OCI-LY1 (cell line): ENCODE measurements around the gene SIGLEC5.
A peak's percentile ranks its signal among the peaks of the same experiment; 100 is the strongest.

Experiments used
- H2AFZ ChIP-seq: fragments of 200-600 bp; sonication (generic), shearing (Covaris generic); 2 replicates; pipeline ENCODE4 v1.6.0; 2014; ENCODE audit warnings: antibody characterized with exemption, mild to moderate bottlenecking, low read length
- H3F3A ChIP-seq: fragments of 200-600 bp; sonication (generic), shearing (Covaris generic); 2 replicates; pipeline ENCODE4 v1.6.0; 2014; ENCODE audit warnings: mild to moderate bottlenecking, antibody characterized with exemption, low read length, moderate library complexity; ENCODE audit not compliant: insufficient read depth
- H3K27ac ChIP-seq: fragments of 200-600 bp; sonication (generic); 2 replicates; pipeline ENCODE4 v1.5.1; 2014; ENCODE audit warnings: low read length, mixed run types, mild to moderate bottlenecking, low read depth; ENCODE audit not compliant: poor library complexity, severe bottlenecking
- H3K27me3 ChIP-seq: fragments of 200-600 bp; sonication (generic); 2 replicates; pipeline ENCODE4 v1.6.0; 2014; ENCODE audit warnings: antibody characterized with exemption, mild to moderate bottlenecking, low read length, moderate library complexity; ENCODE audit not compliant: insufficient read depth
- H3K36me3 ChIP-seq: fragments of 200-600 bp; sonication (generic); 2 replicates; pipeline ENCODE4 v1.6.1; 2014; ENCODE audit warnings: mild to moderate bottlenecking, antibody characterized with exemption, low read length, moderate library complexity, mixed read lengths; ENCODE audit not compliant: insufficient read depth
- H3K4me1 ChIP-seq: fragments of 200-600 bp; sonication (generic); 2 replicates; pipeline ENCODE4 v1.5.1; 2014; ENCODE audit warnings: mild to moderate bottlenecking, low read length, moderate library complexity; ENCODE audit not compliant: insufficient read depth, severe bottlenecking
- H3K4me2 ChIP-seq: fragments of 200-600 bp; sonication (generic), shearing (Covaris generic); 2 replicates; pipeline ENCODE4 v1.6.1; 2014; ENCODE audit warnings: low read length
- H3K4me3 ChIP-seq: fragments of 200-600 bp; sonication (generic); 2 replicates; pipeline ENCODE4 v1.5.1; 2014; ENCODE audit warnings: low read length, low read depth, mild to moderate bottlenecking, mixed read lengths; ENCODE audit not compliant: poor library complexity, severe bottlenecking
- H3K79me2 ChIP-seq: fragments of 200-600 bp; shearing (Covaris generic); 2 replicates; pipeline ENCODE4 v1.6.1; 2016; ENCODE audit warnings: mixed run types, low read length, mixed read lengths; ENCODE audit not compliant: insufficient read depth
- H3K9ac ChIP-seq: fragments of 200-600 bp; sonication (generic), shearing (Covaris generic); 2 replicates; pipeline ENCODE4 v1.6.1; 2014; ENCODE audit warnings: mild to moderate bottlenecking, low read length, mixed read lengths
- H3K9me2 ChIP-seq: fragments of 200-600 bp; sonication (generic), shearing (Covaris generic); 2 replicates; pipeline ENCODE4 v1.6.1; 2014; ENCODE audit warnings: low read depth, mild to moderate bottlenecking, low read length, mixed read lengths
- H3K9me3 ChIP-seq: fragments of 200-600 bp; shearing (Covaris generic); 2 replicates; pipeline ENCODE4 v1.6.1; 2014; ENCODE audit warnings: low read length, mixed read lengths
- H4K20me1 ChIP-seq: fragments of 200-600 bp; sonication (generic), shearing (Covaris generic); 2 replicates; pipeline ENCODE4 v1.6.0; 2016; ENCODE audit warnings: mild to moderate bottlenecking, low read length; ENCODE audit not compliant: insufficient read depth
- EZH2 ChIP-seq: fragments of 200-600 bp; sonication (generic), shearing (Covaris generic); IDR thresholded peaks from 2 replicates; pipeline ENCODE4 v1.8.0; 2017; ENCODE audit warnings: borderline replicate concordance, mixed run types, mild to moderate bottlenecking, antibody characterized with exemption, low read length, moderate library complexity, mixed read lengths
- TF ChIP-seq, protein P1 (sequence below): fragments of 200-600 bp; sonication (generic), shearing (Covaris generic); IDR thresholded peaks from 2 replicates; pipeline ENCODE4 v1.5.1; 2017; ENCODE audit warnings: mild to moderate bottlenecking, antibody characterized with exemption, low read length, moderate library complexity, mixed read lengths

SIGLEC5 gene

DNA sequence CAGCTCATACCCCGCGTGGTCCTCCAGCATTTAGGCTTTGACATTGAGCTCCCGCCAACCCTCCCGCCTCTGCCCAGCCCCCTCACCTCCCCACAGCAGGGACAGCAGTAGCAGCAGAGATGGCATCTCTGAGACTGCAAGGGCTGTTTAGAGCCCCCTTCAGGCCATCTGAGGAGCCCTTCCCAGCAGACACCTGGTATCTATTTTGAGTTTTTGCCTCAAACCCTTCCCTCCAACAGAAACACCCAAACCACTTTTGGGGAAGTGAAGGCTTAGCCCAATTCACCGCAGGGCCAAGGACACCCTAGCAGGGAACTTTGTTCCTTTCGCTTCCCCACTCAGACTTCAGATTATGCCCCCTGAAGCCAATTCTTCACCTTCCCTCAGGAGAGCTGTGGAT is 65.4 kb downstream of the SIGLEC5 start:
- H3K79me2 ChIP-seq = no peaks in the 10 kb centered on the region
- H3K9ac ChIP-seq = no peak overlapping the region
- no peaks in the 10 kb centered on the region for H3F3A ChIP-seq
- H3K36me3 ChIP-seq = no peaks in the 10 kb centered on the region
- no peak for TF ChIP-seq EZH2
- TF ChIP-seq, protein P1, sequence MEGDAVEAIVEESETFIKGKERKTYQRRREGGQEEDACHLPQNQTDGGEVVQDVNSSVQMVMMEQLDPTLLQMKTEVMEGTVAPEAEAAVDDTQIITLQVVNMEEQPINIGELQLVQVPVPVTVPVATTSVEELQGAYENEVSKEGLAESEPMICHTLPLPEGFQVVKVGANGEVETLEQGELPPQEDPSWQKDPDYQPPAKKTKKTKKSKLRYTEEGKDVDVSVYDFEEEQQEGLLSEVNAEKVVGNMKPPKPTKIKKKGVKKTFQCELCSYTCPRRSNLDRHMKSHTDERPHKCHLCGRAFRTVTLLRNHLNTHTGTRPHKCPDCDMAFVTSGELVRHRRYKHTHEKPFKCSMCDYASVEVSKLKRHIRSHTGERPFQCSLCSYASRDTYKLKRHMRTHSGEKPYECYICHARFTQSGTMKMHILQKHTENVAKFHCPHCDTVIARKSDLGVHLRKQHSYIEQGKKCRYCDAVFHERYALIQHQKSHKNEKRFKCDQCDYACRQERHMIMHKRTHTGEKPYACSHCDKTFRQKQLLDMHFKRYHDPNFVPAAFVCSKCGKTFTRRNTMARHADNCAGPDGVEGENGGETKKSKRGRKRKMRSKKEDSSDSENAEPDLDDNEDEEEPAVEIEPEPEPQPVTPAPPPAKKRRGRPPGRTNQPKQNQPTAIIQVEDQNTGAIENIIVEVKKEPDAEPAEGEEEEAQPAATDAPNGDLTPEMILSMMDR = peak; percentile 45; the same call in 1 of the 2 replicates
- no peak overlapping the region for H3K4me3 ChIP-seq
- H3K27ac ChIP-seq = no peak overlapping the region
- no peaks in the 10 kb centered on the region for H4K20me1 ChIP-seq
- no peak overlapping the region for H3K4me2 ChIP-seq
- H3K4me1 ChIP-seq = no peaks in the 10 kb centered on the region
- no peaks in the 10 kb centered on the region for H3K9me2 ChIP-seq
- H2AFZ ChIP-seq = no peak overlapping the region
- H3K9me3 ChIP-seq = no peaks in the 10 kb centered on the region
- no peaks in the 10 kb centered on the region for H3K27me3 ChIP-seq
